Loucy (cell line): ENCODE measurements around the gene PFKFB4.

ENCODE experiments used
- EZH2phosphoT487 ChIP-seq: fragments of 200-600 bp; IDR thresholded peaks from 2 replicates; pipeline ENCODE4 v1.6.1; 2018; ENCODE audit warnings: antibody characterized with exemption, mild to moderate bottlenecking, moderate library complexity, borderline replicate concordance
- TF ChIP-seq, protein P1 (sequence below): fragments of 200-600 bp; sonication (generic); conservative IDR thresholded peaks from 2 replicates; pipeline ENCODE4 v1.5.1; 2014; ENCODE audit warnings: mild to moderate bottlenecking, antibody characterized with exemption, low read length

DNA sequence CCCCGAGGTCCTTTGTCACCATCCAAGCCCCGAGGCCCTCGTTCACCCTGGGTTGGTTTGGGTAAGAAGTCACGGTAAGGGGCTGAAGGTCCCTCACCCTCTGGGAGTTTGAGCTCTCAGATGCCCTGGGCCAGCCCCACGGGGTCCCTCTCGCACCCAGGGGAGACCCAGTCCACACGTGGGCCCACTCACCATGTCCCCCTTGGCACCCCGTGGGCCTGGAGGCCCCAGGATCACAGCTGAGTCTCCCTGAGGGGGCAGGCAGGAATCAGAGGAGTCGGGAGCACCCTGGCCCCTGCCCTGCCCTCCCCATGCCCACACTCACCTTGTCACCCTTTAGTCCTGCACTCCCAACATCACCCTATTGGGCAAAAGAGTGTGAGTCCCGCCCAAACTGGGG is 12.8 kb upstream of the PFKFB4 start:
- TF ChIP-seq, protein P1, sequence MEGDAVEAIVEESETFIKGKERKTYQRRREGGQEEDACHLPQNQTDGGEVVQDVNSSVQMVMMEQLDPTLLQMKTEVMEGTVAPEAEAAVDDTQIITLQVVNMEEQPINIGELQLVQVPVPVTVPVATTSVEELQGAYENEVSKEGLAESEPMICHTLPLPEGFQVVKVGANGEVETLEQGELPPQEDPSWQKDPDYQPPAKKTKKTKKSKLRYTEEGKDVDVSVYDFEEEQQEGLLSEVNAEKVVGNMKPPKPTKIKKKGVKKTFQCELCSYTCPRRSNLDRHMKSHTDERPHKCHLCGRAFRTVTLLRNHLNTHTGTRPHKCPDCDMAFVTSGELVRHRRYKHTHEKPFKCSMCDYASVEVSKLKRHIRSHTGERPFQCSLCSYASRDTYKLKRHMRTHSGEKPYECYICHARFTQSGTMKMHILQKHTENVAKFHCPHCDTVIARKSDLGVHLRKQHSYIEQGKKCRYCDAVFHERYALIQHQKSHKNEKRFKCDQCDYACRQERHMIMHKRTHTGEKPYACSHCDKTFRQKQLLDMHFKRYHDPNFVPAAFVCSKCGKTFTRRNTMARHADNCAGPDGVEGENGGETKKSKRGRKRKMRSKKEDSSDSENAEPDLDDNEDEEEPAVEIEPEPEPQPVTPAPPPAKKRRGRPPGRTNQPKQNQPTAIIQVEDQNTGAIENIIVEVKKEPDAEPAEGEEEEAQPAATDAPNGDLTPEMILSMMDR = no peak
- no peak for TF ChIP-seq EZH2phosphoT487
